ENCODE measurements around the gene OLIG1.

- TF ChIP-seq CTCF (IDR thresholded peaks at IDR 0.05) (no peak), POLR2A (IDR thresholded peaks at IDR 0.05) (no peak)
Observed at GRCh38 chr21:33101300-33101911, 31.5 kb downstream of the OLIG1 start.
